Measurements from ENCODE around the gene FBLN1.

Gene FBLN1

DNA sequence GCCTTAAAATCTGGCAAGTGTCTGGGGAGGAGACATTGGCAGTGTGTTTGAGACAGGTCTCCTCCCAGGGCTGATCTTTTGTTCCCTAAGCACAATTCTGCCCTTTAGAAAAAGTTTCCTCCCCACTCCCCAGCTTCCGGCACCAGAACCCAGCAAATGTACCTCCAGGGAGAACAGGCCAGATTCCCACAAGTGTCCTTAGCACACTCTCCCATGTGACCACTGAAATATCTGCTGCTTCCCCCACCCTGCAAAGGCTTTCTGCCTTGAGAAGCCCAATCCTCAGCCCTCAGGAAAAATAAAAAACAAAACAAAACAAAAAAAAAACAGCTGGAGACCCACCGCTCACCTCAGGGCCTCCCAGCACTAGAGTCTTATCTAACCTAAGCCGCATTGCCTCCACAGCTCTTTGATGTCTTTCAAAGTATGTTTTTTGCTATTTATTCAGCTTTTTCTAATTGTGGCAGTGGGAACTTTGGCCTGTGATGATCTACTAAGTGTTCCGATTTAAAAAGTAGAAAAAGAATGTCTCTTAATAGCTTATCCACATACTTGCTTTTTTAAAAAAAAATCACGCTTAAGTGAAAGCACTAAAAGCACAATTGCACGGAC is 29.0 kb upstream of the FBLN1 start:
- H3K9me3 ChIP-seq (ENCODE audit: low read length): no peaks in the 10 kb centered on the region
- no peaks in the 10 kb centered on the region for H4K20me1 ChIP-seq (ENCODE audit: insufficient read depth, low read length)
- no peaks in the 10 kb centered on the region for H3K79me2 ChIP-seq (ENCODE audit: insufficient read depth, low read length)
- no peaks in the 10 kb centered on the region for H3K4me1 ChIP-seq (ENCODE audit: insufficient read depth, low read length, severe bottlenecking)
- H2AFZ ChIP-seq (ENCODE audit: low read length): no peak overlapping the region
- no peaks in the 10 kb centered on the region for H3K36me3 ChIP-seq (ENCODE audit: insufficient read depth, low read length)
- H3K9me2 ChIP-seq (ENCODE audit: low read depth, low read length): no peaks in the 10 kb centered on the region
- no peak overlapping the region for H3K9ac ChIP-seq (ENCODE audit: low read length)
- no peak overlapping the region for H3K4me2 ChIP-seq (ENCODE audit: low read length)
- no peak overlapping the region for H3K27ac ChIP-seq (ENCODE audit: low read depth, low read length, poor library complexity, severe bottlenecking)
- H3K4me3 ChIP-seq (ENCODE audit: low read depth, low read length, poor library complexity, severe bottlenecking): no peak overlapping the region
- no peaks in the 10 kb centered on the region for H3F3A ChIP-seq (ENCODE audit: insufficient read depth, low read length)
- TF ChIP-seq, protein P1, sequence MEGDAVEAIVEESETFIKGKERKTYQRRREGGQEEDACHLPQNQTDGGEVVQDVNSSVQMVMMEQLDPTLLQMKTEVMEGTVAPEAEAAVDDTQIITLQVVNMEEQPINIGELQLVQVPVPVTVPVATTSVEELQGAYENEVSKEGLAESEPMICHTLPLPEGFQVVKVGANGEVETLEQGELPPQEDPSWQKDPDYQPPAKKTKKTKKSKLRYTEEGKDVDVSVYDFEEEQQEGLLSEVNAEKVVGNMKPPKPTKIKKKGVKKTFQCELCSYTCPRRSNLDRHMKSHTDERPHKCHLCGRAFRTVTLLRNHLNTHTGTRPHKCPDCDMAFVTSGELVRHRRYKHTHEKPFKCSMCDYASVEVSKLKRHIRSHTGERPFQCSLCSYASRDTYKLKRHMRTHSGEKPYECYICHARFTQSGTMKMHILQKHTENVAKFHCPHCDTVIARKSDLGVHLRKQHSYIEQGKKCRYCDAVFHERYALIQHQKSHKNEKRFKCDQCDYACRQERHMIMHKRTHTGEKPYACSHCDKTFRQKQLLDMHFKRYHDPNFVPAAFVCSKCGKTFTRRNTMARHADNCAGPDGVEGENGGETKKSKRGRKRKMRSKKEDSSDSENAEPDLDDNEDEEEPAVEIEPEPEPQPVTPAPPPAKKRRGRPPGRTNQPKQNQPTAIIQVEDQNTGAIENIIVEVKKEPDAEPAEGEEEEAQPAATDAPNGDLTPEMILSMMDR (IDR thresholded peaks at IDR 0.05; ENCODE audit: low read length): no peak
- no peak for TF ChIP-seq EZH2 (IDR thresholded peaks at IDR 0.05; ENCODE audit: borderline replicate concordance, low read length)
- peaks cover 5% of the 10 kb centered on the region; the same call in 1 of the 2 replicates for H3K27me3 ChIP-seq (ENCODE audit: insufficient read depth, low read length)

DNA sequence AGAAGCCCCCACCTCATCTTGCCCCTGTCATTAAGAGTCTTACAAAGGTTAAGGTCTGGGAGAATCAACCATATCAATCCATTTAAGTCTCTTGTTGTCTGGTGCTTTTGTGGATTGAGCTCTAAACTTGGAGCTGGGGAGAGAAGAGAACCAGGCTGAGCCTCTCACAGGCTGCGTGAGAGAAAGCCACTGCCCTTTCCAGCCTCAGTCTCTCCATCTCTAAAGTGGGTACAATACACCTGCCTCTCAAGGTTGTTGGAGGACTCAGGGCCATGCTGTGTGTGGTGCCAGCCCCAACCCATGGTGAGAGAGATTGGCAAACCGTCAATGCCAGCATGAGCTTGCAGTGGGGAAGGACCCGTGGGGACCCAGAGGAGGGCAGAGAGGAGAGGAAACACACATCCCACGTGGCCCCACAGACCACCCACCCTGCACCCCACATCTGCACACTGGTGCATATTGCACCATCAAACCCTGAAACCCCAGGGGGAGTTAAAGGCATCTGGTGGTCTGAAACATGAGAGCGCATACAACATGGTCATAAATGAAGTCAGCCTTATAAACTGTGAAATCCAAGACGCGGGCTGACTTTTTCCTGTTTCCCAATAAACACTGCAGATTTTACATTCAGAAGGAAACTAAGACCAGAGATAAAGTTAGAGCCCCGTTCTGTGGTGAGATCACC is 27.5 kb upstream of the FBLN1 start:
- no peaks in the 10 kb centered on the region for H3K36me3 ChIP-seq (ENCODE audit: insufficient read depth, low read length)
- peaks cover 5% of the 10 kb centered on the region; the same call in 1 of the 2 replicates for H3K27me3 ChIP-seq (ENCODE audit: insufficient read depth, low read length)
- no peaks in the 10 kb centered on the region for H3K4me1 ChIP-seq (ENCODE audit: insufficient read depth, low read length, severe bottlenecking)
- no peaks in the 10 kb centered on the region for H3F3A ChIP-seq (ENCODE audit: insufficient read depth, low read length)
- no peak overlapping the region for H2AFZ ChIP-seq (ENCODE audit: low read length)
- no peak overlapping the region for H3K9ac ChIP-seq (ENCODE audit: low read length)
- H3K4me3 ChIP-seq (ENCODE audit: low read depth, low read length, poor library complexity, severe bottlenecking): no peak overlapping the region
- H3K9me2 ChIP-seq (ENCODE audit: low read depth, low read length): no peaks in the 10 kb centered on the region
- H3K79me2 ChIP-seq (ENCODE audit: insufficient read depth, low read length): no peaks in the 10 kb centered on the region
- no peak overlapping the region for H3K4me2 ChIP-seq (ENCODE audit: low read length)
- no peak overlapping the region for H3K27ac ChIP-seq (ENCODE audit: low read depth, low read length, poor library complexity, severe bottlenecking)
- TF ChIP-seq, protein P1 (IDR thresholded peaks at IDR 0.05; ENCODE audit: low read length): no peak
- no peak for TF ChIP-seq EZH2 (IDR thresholded peaks at IDR 0.05; ENCODE audit: borderline replicate concordance, low read length)
- no peaks in the 10 kb centered on the region for H4K20me1 ChIP-seq (ENCODE audit: insufficient read depth, low read length)
- H3K9me3 ChIP-seq (ENCODE audit: low read length): no peaks in the 10 kb centered on the region

DNA sequence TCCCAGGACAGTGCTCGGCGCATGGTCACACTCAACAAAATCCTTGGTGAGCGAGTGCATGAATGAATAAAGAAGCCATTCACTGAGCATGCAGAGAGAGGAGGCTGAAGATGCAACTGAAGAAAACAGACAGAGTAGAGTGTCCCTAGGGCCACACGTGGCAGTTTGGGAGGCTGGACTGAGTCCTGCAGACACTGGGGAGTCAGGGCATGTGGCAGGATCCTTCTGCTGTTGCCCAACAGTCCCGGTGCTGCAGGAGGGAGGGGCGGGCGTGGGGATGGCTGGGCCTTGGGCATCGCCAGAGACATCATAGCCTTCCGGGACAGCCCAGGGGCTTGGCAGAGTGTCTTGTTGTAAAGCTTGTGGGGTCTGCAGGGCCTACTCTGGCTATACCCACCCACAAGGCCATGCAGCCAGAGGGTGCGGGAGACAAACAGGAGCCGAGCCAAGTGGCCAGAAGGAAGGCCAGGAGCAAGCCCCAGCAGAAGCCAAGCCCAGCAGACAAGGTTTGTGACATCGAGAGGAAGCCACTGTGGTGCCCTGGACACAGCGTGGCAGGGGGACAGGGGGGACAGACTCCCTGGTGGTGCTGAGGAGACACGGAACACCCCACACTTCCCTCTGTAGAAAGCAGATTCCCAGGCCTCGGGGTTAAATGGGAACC is 26.7 kb upstream of the FBLN1 start:
- no peaks in the 10 kb centered on the region for H3K9me2 ChIP-seq (ENCODE audit: low read depth, low read length)
- H3K9me3 ChIP-seq (ENCODE audit: low read length): no peaks in the 10 kb centered on the region
- H3K4me2 ChIP-seq (ENCODE audit: low read length): no peak overlapping the region
- no peak overlapping the region for H3K27ac ChIP-seq (ENCODE audit: low read depth, low read length, poor library complexity, severe bottlenecking)
- H3K9ac ChIP-seq (ENCODE audit: low read length): no peak overlapping the region
- H3K27me3 ChIP-seq (ENCODE audit: insufficient read depth, low read length): peaks cover 5% of the 10 kb centered on the region; the same call in 1 of the 2 replicates
- no peaks in the 10 kb centered on the region for H4K20me1 ChIP-seq (ENCODE audit: insufficient read depth, low read length)
- H3K4me3 ChIP-seq (ENCODE audit: low read depth, low read length, poor library complexity, severe bottlenecking): no peak overlapping the region
- TF ChIP-seq, protein P1 (IDR thresholded peaks at IDR 0.05; ENCODE audit: low read length): no peak
- no peak for TF ChIP-seq EZH2 (IDR thresholded peaks at IDR 0.05; ENCODE audit: borderline replicate concordance, low read length)
- no peaks in the 10 kb centered on the region for H3K4me1 ChIP-seq (ENCODE audit: insufficient read depth, low read length, severe bottlenecking)
- no peaks in the 10 kb centered on the region for H3K79me2 ChIP-seq (ENCODE audit: insufficient read depth, low read length)
- H3K36me3 ChIP-seq (ENCODE audit: insufficient read depth, low read length): no peaks in the 10 kb centered on the region
- no peaks in the 10 kb centered on the region for H3F3A ChIP-seq (ENCODE audit: insufficient read depth, low read length)
- no peak overlapping the region for H2AFZ ChIP-seq (ENCODE audit: low read length)

Measured in OCI-LY1 (cell line).